Stimulated activated naive CD8-positive, alpha-beta T cell treated with anti-CD3 and anti-CD28 coated beads, Interleukin-15, amount 100 ng/mL, for 72 hours (primary cell): Measurements from ENCODE around the gene DKK3.

ENCODE experiments used
- ATAC-seq: fragments of 150-1000 bp; cut with Tn5 transposase; 2 replicates; pipeline ENCODE4 v1.10.0; 2021; ENCODE audit warnings: mild to moderate bottlenecking, moderate library complexity
- DNase-seq, 2 donors: peaks; one replicate each; pipeline ENCODE4 v3.0.0; 2021 to 2022
- H3K27ac Mint-ChIP-seq, 2 donors: one replicate each; pipeline ENCODE4 v1.8.0; 2022; ENCODE audit warnings: mild to moderate bottlenecking in 2 of 2, mixed read lengths in 2 of 2, moderate library complexity in 2 of 2
- H3K27me3 Mint-ChIP-seq: one replicate; pipeline ENCODE4 v1.8.0; 2022; ENCODE audit warnings: mixed read lengths
- H3K4me1 Mint-ChIP-seq: one replicate; pipeline ENCODE4 v1.8.0; 2022; ENCODE audit warnings: mild to moderate bottlenecking, mixed read lengths
- H3K4me3 Mint-ChIP-seq, 2 donors: one replicate each; pipeline ENCODE4 v1.8.0; 2022; ENCODE audit warnings: mild to moderate bottlenecking in 2 of 2, mixed read lengths in 2 of 2, moderate library complexity in 1 of 2
- H3K9me3 Mint-ChIP-seq, 2 donors: one replicate each; pipeline ENCODE4 v1.8.0; 2022; ENCODE audit warnings: mixed read lengths in 2 of 2

DKK3 gene

GRCh38 chr11:11996321-11997048 lies 11.9 kb downstream of the DKK3 start:
- no peak for ATAC-seq
- no peak overlapping the region for H3K4me3 Mint-ChIP-seq
- H3K27me3 Mint-ChIP-seq: peaks cover 36% of the 10 kb centered on the region
- H3K27ac Mint-ChIP-seq: no peak overlapping the region
- peaks cover 9% of the 10 kb centered on the region for H3K4me1 Mint-ChIP-seq
- DNase-seq: no peak
- no peaks in the 10 kb centered on the region for H3K9me3 Mint-ChIP-seq

- Mint-ChIP-seq H3K27ac (no peak overlapping the region), H3K4me3 (no peak overlapping the region), H3K4me1 (peaks cover 9% of the 10 kb centered on the region), H3K27me3 (peaks cover 33% of the 10 kb centered on the region), H3K9me3 (no peaks in the 10 kb centered on the region)
- no peak for ATAC-seq
- DNase-seq: no peak
Observed at GRCh38 chr11:11995601-11996000, 12.8 kb downstream of the DKK3 start.

- Mint-ChIP-seq H3K4me3 (no peak overlapping the region), H3K27ac (no peak overlapping the region), H3K27me3 (peaks cover 33% of the 10 kb centered on the region), H3K9me3 (no peaks in the 10 kb centered on the region), H3K4me1 (peaks cover 7% of the 10 kb centered on the region)
- DNase-seq (no peak), ATAC-seq (no peak)
Observed at GRCh38 chr11:11993839-11994238, 14.6 kb downstream of the DKK3 start.

GRCh38 chr11:11992257-11993212 lies 15.9 kb downstream of the DKK3 start:
- ATAC-seq: no peak
- H3K9me3 Mint-ChIP-seq: peaks cover 0 to 7% of the 10 kb centered on the region in 2 donors
- no peak for DNase-seq
- peaks cover 28% of the 10 kb centered on the region for H3K27me3 Mint-ChIP-seq
- H3K4me3 Mint-ChIP-seq: no peak overlapping the region
- H3K27ac Mint-ChIP-seq: no peak overlapping the region
- peaks cover 9% of the 10 kb centered on the region for H3K4me1 Mint-ChIP-seq

GRCh38 chr11:11989774-11990744 lies 18.4 kb downstream of the DKK3 start:
- Mint-ChIP-seq H3K27me3 (peaks cover 16% of the 10 kb centered on the region), H3K4me3 (no peak overlapping the region), H3K27ac (no peak overlapping the region), H3K4me1 (peaks cover 10% of the 10 kb centered on the region), H3K9me3 (peaks cover 0 to 7% of the 10 kb centered on the region in 2 donors)
- DNase-seq (no peak), ATAC-seq (no peak)

GRCh38 chr11:11988681-11989261 lies 19.7 kb downstream of the DKK3 start:
- Mint-ChIP-seq H3K4me1 (peaks cover 10% of the 10 kb centered on the region), H3K27ac (no peak overlapping the region), H3K4me3 (no peak overlapping the region), H3K27me3 (peaks cover 4% of the 10 kb centered on the region), H3K9me3 (peaks cover 0 to 7% of the 10 kb centered on the region in 2 donors)
- ATAC-seq (no peak), DNase-seq (no peak)

- Mint-ChIP-seq H3K9me3 (peaks cover 0 to 7% of the 10 kb centered on the region in 2 donors), H3K27ac (no peak overlapping the region), H3K27me3 (no peaks in the 10 kb centered on the region), H3K4me1 (peaks cover 10% of the 10 kb centered on the region), H3K4me3 (no peak overlapping the region)
- DNase-seq: no peak
- no peak for ATAC-seq
Observed at GRCh38 chr11:11988099-11988651, 20.3 kb downstream of the DKK3 start.

GRCh38 chr11:11987503-11988022 lies 20.9 kb downstream of the DKK3 start:
- H3K4me3 Mint-ChIP-seq: no peak overlapping the region
- H3K27ac Mint-ChIP-seq: no peak overlapping the region
- ATAC-seq (peak; percentile 42), DNase-seq (no peak)
- H3K4me1 Mint-ChIP-seq: peaks cover 10% of the 10 kb centered on the region
- peaks cover 0 to 7% of the 10 kb centered on the region in 2 donors for H3K9me3 Mint-ChIP-seq
- H3K27me3 Mint-ChIP-seq: no peaks in the 10 kb centered on the region

GRCh38 chr11:11985954-11986949 lies 22.2 kb downstream of the DKK3 start:
- Mint-ChIP-seq H3K4me3 (no peak overlapping the region), H3K4me1 (peaks cover 10% of the 10 kb centered on the region), H3K27ac (no peak overlapping the region), H3K9me3 (peaks cover 0 to 7% of the 10 kb centered on the region in 2 donors), H3K27me3 (no peaks in the 10 kb centered on the region)
- no peak for ATAC-seq
- DNase-seq: no peak

GRCh38 chr11:11985016-11985715 lies 23.3 kb downstream of the DKK3 start:
- no peak overlapping the region for H3K4me3 Mint-ChIP-seq
- no peaks in the 10 kb centered on the region for H3K27me3 Mint-ChIP-seq
- DNase-seq (no peak), ATAC-seq (no peak)
- H3K4me1 Mint-ChIP-seq: peaks cover 10% of the 10 kb centered on the region
- H3K27ac Mint-ChIP-seq: peak overlapping the region in 1 of 2 donors; percentile 27
- H3K9me3 Mint-ChIP-seq: peaks cover 0 to 7% of the 10 kb centered on the region in 2 donors

GRCh38 chr11:11984563-11984962 lies 23.9 kb downstream of the DKK3 start:
- Mint-ChIP-seq H3K4me1 (peaks cover 10% of the 10 kb centered on the region), H3K27me3 (no peaks in the 10 kb centered on the region), H3K4me3 (no peak overlapping the region), H3K9me3 (peaks cover 0 to 7% of the 10 kb centered on the region in 2 donors), H3K27ac (no peak overlapping the region)
- ATAC-seq (no peak), DNase-seq (no peak)

- Mint-ChIP-seq H3K27ac (peak overlapping the region in 1 of 2 donors; percentile 67), H3K27me3 (no peaks in the 10 kb centered on the region)
- no peak for ATAC-seq
Observed at GRCh38 chr11:11983427-11983826, 25.0 kb downstream of the DKK3 start.

GRCh38 chr11:11982975-11983374 lies 25.5 kb downstream of the DKK3 start:
- Mint-ChIP-seq H3K27me3 (no peaks in the 10 kb centered on the region), H3K9me3 (peaks cover 0 to under 1% of the 10 kb centered on the region in 2 donors), H3K27ac (no peak overlapping the region), H3K4me3 (no peak overlapping the region), H3K4me1 (peaks cover 5% of the 10 kb centered on the region)
- ATAC-seq (no peak), DNase-seq (no peak)

More at GRCh38 chr11:11983427-11983826, 25.0 kb downstream of the DKK3 start:
- Mint-ChIP-seq H3K4me1 (peaks cover 10% of the 10 kb centered on the region), H3K9me3 (peaks cover 0 to 5% of the 10 kb centered on the region in 2 donors), H3K4me3 (no peak overlapping the region)
- DNase-seq: no peak
